ENCODE data around the gene CBY1.
A peak's percentile ranks its signal among the peaks of the same experiment; 100 is the strongest.
"Not testable (repeated sequence)": the region's sequence is repeated elsewhere in the genome, so short reads cannot be mapped to it uniquely, and the experiment has no call there.

The CBY1 gene

DNA sequence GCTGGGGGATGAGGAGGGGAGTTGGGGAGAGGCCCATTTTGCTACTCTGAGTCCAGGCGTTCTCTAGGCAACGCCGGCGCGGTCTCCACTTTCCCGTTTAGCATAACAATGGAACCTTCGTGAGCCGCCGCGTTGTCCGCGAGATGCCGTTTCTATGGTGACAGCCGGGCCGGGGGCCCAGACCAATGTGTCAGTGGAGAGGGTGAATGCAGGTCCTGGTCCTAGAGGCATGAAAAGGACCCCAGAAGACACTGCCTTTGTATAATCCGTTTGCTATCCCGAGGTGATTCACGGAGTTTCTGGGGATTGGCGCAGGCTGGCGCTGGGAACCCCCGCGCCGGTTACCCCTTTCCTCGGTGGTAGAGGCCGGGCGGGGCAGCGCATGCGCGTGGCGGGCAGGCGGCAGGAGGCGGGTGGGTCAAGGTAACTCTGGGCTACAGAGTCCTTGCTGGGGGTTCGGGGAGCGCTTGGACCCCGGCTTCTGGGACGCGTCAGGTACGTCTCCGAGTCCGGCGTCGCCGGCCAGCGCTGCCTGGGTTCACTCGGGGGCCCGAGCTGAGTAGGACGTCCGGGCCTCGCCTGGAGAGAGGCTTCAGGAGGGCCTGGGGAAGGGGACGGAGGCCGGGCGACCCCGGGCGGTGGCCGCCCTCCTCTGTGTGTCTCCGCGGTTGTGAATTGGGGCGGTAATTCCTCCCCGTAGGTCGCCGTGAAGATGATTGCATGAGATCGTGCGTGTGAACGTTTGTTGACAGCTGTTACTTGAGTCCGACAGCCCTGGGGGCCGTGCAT is at the start of gene CBY1, which contains the start of gene FAM227A:
CBY1 (plus strand) TSS at position 383 of the 789 bp plus-strand sequence. CDS start 11,417 bp downstream, outside the sequence.
FAM227A (minus strand) TSS at position 137 of the 789 bp plus-strand sequence. CDS start 6,224 bp downstream, outside the sequence.
- DNase-seq, result peak; percentile 74

- DNase-seq, result no peak
Measured at GRCh38 chr22:38607680-38608079, 48.8 kb upstream of the CBY1 start.

- DNase-seq, result no peak
Measured at GRCh38 chr22:38608992-38609750, 47.3 kb upstream of the CBY1 start.

DNA sequence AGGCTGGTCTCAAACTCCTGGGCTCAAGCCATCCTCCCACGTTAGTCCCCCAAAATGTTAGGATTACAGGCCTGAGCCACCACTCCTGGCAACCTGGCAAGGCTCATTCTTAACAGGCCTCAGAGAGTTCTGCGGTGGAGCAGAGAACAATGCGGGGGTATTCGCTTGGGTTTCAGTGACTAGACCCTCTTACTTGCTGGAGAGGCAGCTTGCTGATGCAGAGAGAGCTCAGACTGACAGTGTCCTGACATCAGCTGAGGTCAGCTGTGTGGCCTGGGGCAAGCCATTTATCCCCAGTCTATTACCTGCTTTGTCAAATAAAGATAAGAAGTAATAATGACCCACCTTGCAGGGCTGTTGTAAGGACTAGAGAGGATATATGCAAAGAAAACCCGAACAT is 46.2 kb upstream of the CBY1 start:
- no peak for DNase-seq

- no peak for DNase-seq
Measured at GRCh38 chr22:38611559-38611958, 44.9 kb upstream of the CBY1 start.

- DNase-seq, result no peak
Measured at GRCh38 chr22:38612217-38613006, 44.0 kb upstream of the CBY1 start.

DNA sequence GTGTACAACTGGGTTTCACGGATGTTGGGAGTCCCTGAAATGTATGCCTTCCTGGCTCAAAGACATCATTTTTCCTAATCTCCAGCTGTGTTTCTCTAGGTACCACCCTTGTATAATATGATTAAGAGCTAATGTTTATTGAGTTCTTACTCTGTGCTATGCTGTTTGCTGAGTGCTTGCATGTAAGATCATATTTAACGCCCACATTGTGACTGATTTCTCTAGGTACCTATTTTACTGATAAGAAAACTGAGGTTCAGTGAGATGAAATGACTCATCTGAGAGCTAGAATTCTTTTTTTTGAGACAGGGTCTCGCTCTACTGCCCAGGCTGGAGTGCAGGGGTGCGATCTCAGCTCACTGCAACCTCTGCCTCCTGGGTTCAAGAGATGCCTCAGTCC is 42.9 kb upstream of the CBY1 start:
- DNase-seq, result no peak

- DNase-seq, result no peak
Measured at GRCh38 chr22:38614332-38615063, 41.9 kb upstream of the CBY1 start.

DNA sequence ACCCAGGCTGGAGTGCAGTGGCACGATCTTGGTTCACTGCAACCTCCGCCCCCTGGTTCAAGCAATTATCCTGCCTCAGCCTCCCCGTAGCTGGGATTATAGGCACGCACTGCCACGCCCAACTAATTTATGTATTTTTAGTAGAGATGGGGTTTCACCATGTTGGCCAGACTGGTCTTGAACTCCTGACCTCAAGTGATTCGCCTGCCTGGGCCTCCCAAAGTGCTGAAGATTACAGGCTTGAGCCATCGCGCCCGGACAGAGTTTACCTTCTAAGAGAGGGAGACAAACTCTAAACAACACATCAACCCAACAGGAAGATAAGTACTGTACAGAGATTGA is 41.4 kb upstream of the CBY1 start:
- not testable (repeated sequence) for DNase-seq

GRCh38 chr22:38618258-38618657 is 38.2 kb upstream of the CBY1 start:
- no peak for DNase-seq

DNA sequence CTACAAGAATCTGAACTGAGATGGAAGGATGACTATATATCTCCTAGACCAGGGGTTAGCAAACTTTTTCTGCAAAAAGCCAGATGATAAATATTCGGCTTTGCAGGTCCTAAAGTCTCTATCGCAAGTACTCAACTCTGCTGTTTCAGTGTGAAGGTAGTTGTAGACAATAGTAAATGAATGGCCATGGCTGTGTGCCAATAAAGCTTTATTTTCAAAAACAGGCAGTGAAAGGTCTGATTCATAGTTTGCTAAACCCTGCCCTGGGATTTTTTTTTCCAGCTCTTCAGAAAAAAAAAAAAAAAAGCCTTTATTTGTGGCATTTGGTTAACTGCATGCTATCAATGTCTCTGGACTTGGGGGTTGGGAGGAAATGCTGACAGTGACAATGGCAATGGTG is 37.8 kb upstream of the CBY1 start:
- no peak for DNase-seq

GRCh38 chr22:38623351-38623750 is 33.1 kb upstream of the CBY1 start:
- no peak for DNase-seq

DNA sequence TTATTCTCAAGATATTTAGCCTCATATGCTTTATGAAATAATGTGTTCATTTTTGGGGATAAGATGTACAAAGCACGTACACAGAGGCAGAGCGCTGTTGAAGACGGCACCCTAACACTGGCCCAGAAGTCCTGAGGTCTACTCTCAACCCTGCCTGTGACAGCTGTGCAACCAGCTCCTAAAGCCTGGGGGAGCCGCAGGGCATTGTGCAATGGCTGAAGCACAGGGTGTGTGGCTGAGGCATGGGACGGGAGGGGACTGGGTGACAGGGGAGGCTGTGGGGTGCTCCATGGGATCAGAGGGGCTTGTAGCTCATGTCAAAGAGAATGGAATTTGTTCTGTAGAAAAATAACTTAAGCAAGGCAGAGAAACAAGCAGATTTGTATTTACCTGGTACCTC is 28.0 kb upstream of the CBY1 start:
- DNase-seq, result no peak

GRCh38 chr22:38629108-38629507 is 27.3 kb upstream of the CBY1 start:
- no peak for DNase-seq

DNA sequence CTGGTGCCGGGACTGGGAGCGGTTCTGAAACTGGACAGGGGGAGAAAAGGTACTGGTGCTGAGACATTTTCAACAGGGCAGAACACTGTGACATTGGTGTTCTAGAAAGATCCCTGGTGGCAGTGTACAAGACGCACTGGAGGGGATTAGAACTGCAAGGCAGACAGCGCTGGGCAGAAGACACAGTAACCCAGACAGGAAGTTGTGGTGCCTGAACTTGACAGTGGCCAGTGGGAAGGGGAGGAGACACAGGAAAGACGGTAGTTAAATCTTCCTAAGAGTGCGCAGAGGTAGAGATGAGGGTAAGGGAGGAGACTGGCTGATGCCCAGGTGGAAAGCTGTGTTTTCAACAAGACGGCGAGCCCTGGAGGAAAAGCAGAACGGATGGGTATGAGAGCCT is 24.7 kb upstream of the CBY1 start:
- DNase-seq, result no peak

DNA sequence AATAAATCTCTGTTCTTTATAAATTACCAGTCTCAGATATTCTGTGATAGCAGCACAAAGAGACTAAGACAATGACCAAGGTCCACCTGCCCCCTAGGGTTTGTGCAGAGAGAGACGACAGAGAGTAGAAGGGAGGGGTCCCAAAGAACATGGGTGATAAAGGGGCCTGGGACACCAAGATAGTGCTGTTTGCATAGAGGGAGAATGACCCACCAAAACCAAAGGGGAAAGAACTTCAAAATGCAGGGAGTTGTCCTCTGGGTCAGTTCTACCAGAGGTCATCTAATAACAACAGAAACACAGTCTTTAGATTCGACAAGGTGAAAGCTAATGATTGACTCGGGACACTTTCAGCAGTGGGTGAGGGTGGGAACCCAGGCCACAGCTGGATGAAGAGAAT is 23.9 kb upstream of the CBY1 start:
- DNase-seq, result no peak

DNA sequence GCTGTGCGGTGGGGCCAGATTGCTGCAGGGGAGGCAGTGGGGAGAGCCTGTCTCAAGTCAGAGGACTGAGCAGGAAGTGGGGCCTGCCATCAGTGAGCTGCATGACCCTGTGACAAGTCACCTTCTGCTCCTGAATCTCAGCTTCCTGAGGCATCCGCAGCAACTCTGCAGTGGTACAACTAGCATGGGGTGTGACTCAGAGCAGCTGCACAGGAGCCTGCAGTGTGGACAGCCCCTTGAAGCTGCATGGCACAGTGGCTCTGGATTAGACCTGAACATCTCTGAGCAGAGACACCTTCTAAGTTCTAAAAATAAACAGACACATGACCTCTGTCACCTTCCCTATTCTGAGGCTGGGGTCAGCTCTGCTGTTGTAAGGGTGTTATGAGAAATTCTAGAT is 18.2 kb upstream of the CBY1 start:
- DNase-seq, result no peak

GRCh38 chr22:38638728-38639127 is 17.7 kb upstream of the CBY1 start:
- no peak for DNase-seq

DNA sequence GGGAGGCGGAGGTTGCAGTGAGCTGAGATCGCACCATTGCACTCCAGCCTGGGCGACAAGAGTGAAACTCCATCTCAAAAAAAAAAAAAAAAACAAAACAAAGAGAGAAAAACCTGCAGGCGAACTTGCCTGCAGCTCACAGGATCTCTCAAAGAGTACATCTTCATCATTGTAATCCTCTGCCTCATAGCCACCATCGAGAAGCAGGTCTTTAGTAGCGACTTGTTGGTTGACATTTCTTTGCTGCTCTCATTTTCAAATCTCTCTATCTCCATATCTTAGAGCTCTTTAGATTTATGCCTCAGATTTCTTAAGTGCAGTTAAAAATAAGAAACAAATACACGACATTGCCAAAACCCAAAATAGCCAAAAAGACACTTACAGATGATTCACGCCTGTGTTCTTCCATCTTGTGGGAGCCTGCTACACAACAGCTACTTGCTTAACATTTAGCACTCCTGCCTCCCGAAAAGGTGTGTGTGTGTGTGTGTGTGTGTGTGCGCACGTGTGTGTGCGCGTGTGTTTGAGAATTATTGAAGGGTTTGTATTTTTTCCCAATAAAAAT is 14.9 kb upstream of the CBY1 start:
- DNase-seq, result no peak

DNA sequence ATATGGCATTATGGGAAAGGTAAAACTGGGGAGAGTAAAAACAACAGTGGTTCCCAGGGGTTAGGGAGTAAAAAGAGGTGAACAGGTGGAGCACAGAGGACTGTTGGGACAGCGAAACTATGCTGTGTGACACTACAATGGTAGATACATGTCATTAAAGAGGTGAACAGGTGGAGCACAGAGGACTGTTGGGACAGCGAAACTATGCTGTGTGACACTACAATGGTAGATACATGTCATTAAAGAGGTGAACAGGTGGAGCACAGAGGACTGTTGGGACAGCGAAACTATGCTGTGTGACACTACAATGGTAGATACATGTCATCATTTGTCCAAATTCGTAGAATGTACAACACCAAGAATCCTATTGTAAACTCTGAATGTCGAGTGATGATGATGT is 12.2 kb upstream of the CBY1 start:
- DNase-seq, result not testable (repeated sequence)

DNA sequence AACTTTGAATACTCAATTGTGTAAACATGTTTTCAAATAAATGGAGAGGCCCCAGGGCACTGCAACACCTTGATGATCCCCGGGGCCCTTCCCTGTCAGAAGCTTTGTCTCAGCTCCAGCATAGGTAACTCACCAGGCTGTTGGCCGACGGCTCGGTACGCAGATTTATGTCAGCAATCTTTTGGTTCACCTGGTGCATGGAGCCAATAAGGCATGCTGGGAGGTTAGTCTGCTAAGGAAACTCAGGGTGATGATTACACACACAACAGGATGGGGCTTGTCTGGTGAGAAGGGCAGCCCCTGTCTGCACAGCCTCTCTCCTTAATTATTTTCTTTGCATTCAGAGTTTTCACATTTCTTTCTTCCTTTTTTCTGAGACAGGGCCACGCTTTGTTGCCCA is 11.0 kb upstream of the CBY1 start:
- no peak for DNase-seq

GRCh38 chr22:38649841-38650522 is 6.5 kb upstream of the CBY1 start:
- DNase-seq, result no peak

Data from NCI-H526 treated with DMSO at 0.1 percent for 48 hours (cell line).